ENCODE data around the gene OLFML2B.
A peak's percentile ranks its signal among the peaks of the same experiment; 100 is the strongest.

The OLFML2B gene

GRCh38 chr1:161978011-161978790 lies 45.5 kb downstream of the OLFML2B start:
- no peak for TF ChIP-seq CTCF (IDR thresholded peaks at IDR 0.05; ENCODE audit: low read depth, low read length)
- Histone ChIP-seq H3K36me3 (no peaks in the 10 kb centered on the region), H3K4me1 (no peaks in the 10 kb centered on the region), H3K4me3 (ENCODE audit: low read depth, low read length) (no peak overlapping the region), H3K27me3 (no peaks in the 10 kb centered on the region), H3K9me3 (no peaks in the 10 kb centered on the region)
- DNase-seq: peak; percentile 51

GRCh38 chr1:161973924-161974845 lies 49.5 kb downstream of the OLFML2B start:
- Histone ChIP-seq H3K4me3 (ENCODE audit: low read depth, low read length) (no peak overlapping the region), H3K36me3 (no peaks in the 10 kb centered on the region), H3K27me3 (no peaks in the 10 kb centered on the region), H3K4me1 (no peaks in the 10 kb centered on the region), H3K9me3 (no peaks in the 10 kb centered on the region)
- DNase-seq: no peak
- no peak for TF ChIP-seq CTCF (IDR thresholded peaks at IDR 0.05; ENCODE audit: low read depth, low read length)

- TF ChIP-seq CTCF (IDR thresholded peaks at IDR 0.05; ENCODE audit: low read depth, low read length): no peak
- Histone ChIP-seq H3K4me1 (no peaks in the 10 kb centered on the region), H3K27me3 (no peaks in the 10 kb centered on the region), H3K4me3 (ENCODE audit: low read depth, low read length) (no peak overlapping the region), H3K9me3 (no peaks in the 10 kb centered on the region), H3K36me3 (no peaks in the 10 kb centered on the region)
- no peak for DNase-seq
These were observed 50.8 kb downstream of the OLFML2B start for GRCh38 chr1:161972828-161973227.

- H3K9me3 ChIP-seq: no peaks in the 10 kb centered on the region
- no peaks in the 10 kb centered on the region for H3K27me3 ChIP-seq
- H3K4me3 ChIP-seq (ENCODE audit: low read depth, low read length): no peak overlapping the region
- H3K36me3 ChIP-seq: no peaks in the 10 kb centered on the region
- no peaks in the 10 kb centered on the region for H3K4me1 ChIP-seq
- DNase-seq: no peak
- no peak for TF ChIP-seq CTCF (IDR thresholded peaks at IDR 0.05; ENCODE audit: low read depth, low read length)
These were observed 53.0 kb downstream of the OLFML2B start for GRCh38 chr1:161970633-161971032.

GRCh38 chr1:161970036-161970435 lies 53.6 kb downstream of the OLFML2B start:
- TF ChIP-seq CTCF (IDR thresholded peaks at IDR 0.05; ENCODE audit: low read depth, low read length): no peak
- no peak overlapping the region for H3K4me3 ChIP-seq (ENCODE audit: low read depth, low read length)
- H3K36me3 ChIP-seq: no peaks in the 10 kb centered on the region
- H3K27me3 ChIP-seq: no peaks in the 10 kb centered on the region
- no peaks in the 10 kb centered on the region for H3K4me1 ChIP-seq
- no peak for DNase-seq
- no peaks in the 10 kb centered on the region for H3K9me3 ChIP-seq
